Endothelial cell of umbilical vein (primary cell): Measurements from ENCODE around the gene CLOCK. TPM values are rescaled to one million over a fixed set of nuclear protein-coding genes. Genes with fewer than 3 reads are reported as not detected.

Experiments
- BruUV-seq: library from RNA; stranded (reverse); fragments of 400-500 nt; replicated peaks from 2 replicates; lab custom pipeline; 2021; lab: Mats Ljungman, UMichigan
- CTCF ChIA-PET: fragments of 300-600, 350-600 bp; sonication (Branson Sonifier 250); formaldehyde crosslinking; loops from one replicate; lab custom pipeline; 2021; ENCODE audit warnings: antibody characterized with exemption, inconsistent platforms; lab: Charles Lee
- POLR2A ChIA-PET: fragments of 300-600, 350-600 bp; sonication (Branson Sonifier 250); formaldehyde crosslinking; loops from one replicate; lab custom pipeline; 2021; ENCODE audit warnings: antibody characterized with exemption, inconsistent platforms; lab: Charles Lee
- DNase-seq: peaks from one replicate; pipeline ENCODE4 v3.0.0-alpha.2; 2011; ENCODE audit warnings: low read depth, low spot score
- FAIRE-seq: peaks from 2 replicates; lab custom pipeline; 2011; peaks lifted over from hg19 to GRCh38; lab: Jason Lieb, UNC
- H2AFZ ChIP-seq: 2 replicates; pipeline ENCODE4 v1.6.0; 2012; ENCODE audit warnings: low read depth, low read length, control low read depth, inconsistent platforms
- H3K27ac ChIP-seq: 2 replicates; pipeline ENCODE4 v1.5.1; 2011; ENCODE audit warnings: low read depth, mild to moderate bottlenecking, control low read depth, low read length, moderate library complexity; ENCODE audit not compliant: insufficient read depth
- H3K27me3 ChIP-seq, 2 experiments: 2 replicates each; pipeline versions ENCODE4 v1.6.0 to v1.6.1; 2011; ENCODE audit warnings: low read length in 2 of 2, mixed read lengths in 1 of 2; ENCODE audit not compliant: control insufficient read depth in 2 of 2, insufficient read depth in 2 of 2
- H3K36me3 ChIP-seq, 2 experiments: 2 replicates in 1 of 2; 3 replicates in 1 of 2; pipeline ENCODE4 v1.5.1; 2011; ENCODE audit warnings: low read length in 2 of 2, mild to moderate bottlenecking in 1 of 2, moderate library complexity in 1 of 2; ENCODE audit not compliant: control insufficient read depth in 2 of 2, insufficient read depth in 2 of 2; ENCODE audit errors: extremely low read depth in 1 of 2
- H3K4me1 ChIP-seq: 3 replicates; pipeline ENCODE4 v1.5.1; 2011; ENCODE audit warnings: mild to moderate bottlenecking, low read length; ENCODE audit not compliant: control insufficient read depth, insufficient read depth; ENCODE audit errors: extremely low read depth
- H3K4me2 ChIP-seq: 2 replicates; pipeline ENCODE4 v1.6.1; 2011; ENCODE audit warnings: low read length, control low read depth, mixed read lengths; ENCODE audit not compliant: insufficient read depth
- H3K4me3 ChIP-seq, 3 experiments: fragments of 200-600 bp in 1 of 3; sonication (generic), shearing (Covaris generic) in 1 of 3; replicated peaks in 1 of 3; 2 replicates each; pipeline ENCODE4 v1.5.1; 2011 to 2016; ENCODE audit warnings: control low read depth in 3 of 3, low read length in 3 of 3, mild to moderate bottlenecking in 2 of 3, inconsistent platforms in 1 of 3, low read depth in 1 of 3, moderate library complexity in 1 of 3; ENCODE audit not compliant: insufficient read depth in 1 of 3
- H3K79me2 ChIP-seq: 2 replicates; pipeline ENCODE4 v1.6.0; 2012; ENCODE audit warnings: low read length, inconsistent platforms; ENCODE audit not compliant: control insufficient read depth, insufficient read depth
- H3K9ac ChIP-seq: replicated peaks from 2 replicates; pipeline ENCODE3; 2011; ENCODE audit warnings: low read length, control low read depth; ENCODE audit not compliant: insufficient read depth; ENCODE audit errors: extremely low read depth
- H3K9me1 ChIP-seq: replicated peaks from 3 replicates; pipeline ENCODE4 v1.6.0; 2011; ENCODE audit warnings: mild to moderate bottlenecking, low read length; ENCODE audit not compliant: control insufficient read depth, insufficient read depth; ENCODE audit errors: extremely low read depth
- H3K9me3 ChIP-seq: replicated peaks from 2 replicates; pipeline ENCODE4 v1.5.1; 2012; ENCODE audit warnings: low read length, inconsistent platforms; ENCODE audit not compliant: control insufficient read depth, insufficient read depth
- H4K20me1 ChIP-seq: replicated peaks from 2 replicates; pipeline ENCODE3; 2011; ENCODE audit warnings: mild to moderate bottlenecking, low read length; ENCODE audit not compliant: control insufficient read depth, insufficient read depth; ENCODE audit errors: extremely low read depth
- EZH2 ChIP-seq: IDR thresholded peaks from 2 replicates; pipeline ENCODE4 v1.6.1; 2012; ENCODE audit warnings: borderline replicate concordance, low read depth, mild to moderate bottlenecking, moderate library complexity, low read length, inconsistent platforms; ENCODE audit not compliant: severe bottlenecking
- FOS ChIP-seq: IDR thresholded peaks from 2 replicates; pipeline ENCODE4 v1.6.1; 2011; ENCODE audit warnings: mild to moderate bottlenecking, low read length, moderate library complexity, borderline replicate concordance; ENCODE audit not compliant: insufficient read depth
- GATA2 ChIP-seq: IDR thresholded peaks from 2 replicates; pipeline ENCODE4 v1.7.0; 2011; ENCODE audit warnings: low read depth, mild to moderate bottlenecking, moderate library complexity, mixed read lengths, low read length; ENCODE audit not compliant: insufficient read length, insufficient read depth
- JUN ChIP-seq: IDR thresholded peaks from 2 replicates; pipeline ENCODE4 v1.6.1; 2011; ENCODE audit warnings: borderline replicate concordance, low read depth; ENCODE audit not compliant: insufficient read length, insufficient read depth
- MYC ChIP-seq: IDR thresholded peaks from one replicate; pipeline ENCODE4 v1.6.1; 2011; ENCODE audit warnings: mild to moderate bottlenecking, low read depth, low read length
- POLR2A ChIP-seq: IDR thresholded peaks from 2 replicates; pipeline ENCODE4 v1.6.1; 2012; ENCODE audit warnings: low read depth, mild to moderate bottlenecking, control low read depth, low read length
- POLR2AphosphoS5 ChIP-seq: IDR thresholded peaks from 2 replicates; pipeline ENCODE4 v1.6.1; 2012; ENCODE audit warnings: low read depth, mild to moderate bottlenecking, control low read depth, low read length, moderate library complexity; ENCODE audit not compliant: insufficient read depth
- dilution Hi-C: fragments of 300-500 bp; cut with MboI; formaldehyde crosslinking; loops from one replicate; pipeline ENCODE4 v1.15.0; 2019; ENCODE audit warnings: low sequenced_read_pairs; ENCODE audit not compliant: extremely low pct_ligation_motif_present
- intact Hi-C: fragments of 100-400 bp; cut with micrococcal nuclease; formaldehyde crosslinking; loops from one replicate; pipeline ENCODE4 v1.10.0; 2022
- polyA plus RNA-seq, 4 experiments: library from polyadenylated mRNA; depleted of rRNA in 3 of 4; stranded (reverse) in 3 of 4; unstranded in 1 of 4; fragments of >200 nt; gene quantifications; 2 replicates each; pipeline versions ENCODE4 v1.2.1 to v1.2.3, GENCODE V29; 2011 to 2012; ENCODE audit warnings: missing spikeins in 1 of 4
- total RNA-seq: library from RNA; stranded (reverse); gene quantifications from 2 replicates; pipeline ENCODE4 v1.2.3, GENCODE V29; 2021

CLOCK gene
- total and polyA plus RNA-seq, 2 donors (not counting 3 experiments of a cell fraction or from before 2014, with no cell fraction given) = 7.5 to 23.8 TPM

- Histone ChIP-seq H3K9ac (no peak overlapping the region), H3K4me2 (no peak overlapping the region), H3K27me3 (no peaks in the 10 kb centered on the region), H3K79me2 (peaks cover 29% of the 10 kb centered on the region), H3K4me3 (no peak overlapping the region), H3K9me3 (no peaks in the 10 kb centered on the region), H3K27ac (no peak overlapping the region), H3K36me3 (peaks cover 0 to 4% of the 10 kb centered on the region in 2 experiments), H4K20me1 (peaks cover 9% of the 10 kb centered on the region), H3K9me1 (no peaks in the 10 kb centered on the region), H2AFZ (no peak overlapping the region), H3K4me1 (peaks cover 8% of the 10 kb centered on the region)
- ChIA-PET POLR2A (no interaction called here), CTCF (interaction anchor here (1.4 to 3.0 kb wide), 3 partner anchors 48 to 423 kb away, joined by 6 to 10 read pairs (median 8); partner anchors contain the start of gene SRD5A3)
- no peak for DNase-seq
- intact Hi-C loops (no loop called here), dilution Hi-C loops (no loop called here)
- FAIRE-seq = no peak
- TF ChIP-seq FOS = no peak
- no peak for TF ChIP-seq MYC
- BruUV-seq = no TSS peak
Measured at GRCh38 chr4:55393461-55394320, 153.0 kb downstream of the CLOCK start.

- Histone ChIP-seq H3K4me3 (no peak overlapping the region), H3K27me3 (no peaks in the 10 kb centered on the region), H3K27ac (no peak overlapping the region), H3K9me1 (no peaks in the 10 kb centered on the region), H3K9me3 (no peaks in the 10 kb centered on the region), H3K4me2 (no peak overlapping the region), H3K4me1 (no peaks in the 10 kb centered on the region), H3K9ac (no peak overlapping the region), H3K36me3 (no peaks in the 10 kb centered on the region), H3K79me2 (no peaks in the 10 kb centered on the region), H2AFZ (no peak overlapping the region), H4K20me1 (no peaks in the 10 kb centered on the region)
- dilution Hi-C loops = no loop called here
- TF ChIP-seq EZH2 (no peak), POLR2AphosphoS5 (no peak), FOS (no peak), GATA2 (no peak), JUN (no peak), POLR2A (no peak)
- DNase-seq (no peak), FAIRE-seq (no peak)
- ChIA-PET CTCF (interaction anchor here (1.0 to 3.1 kb wide), 4 partner anchors 9 to 415 kb away, joined by 3 to 9 read pairs (median 6); partner anchors contain the start of genes SRD5A3 and TMEM165), POLR2A (interaction anchor here (1.4 kb wide), 1 partner anchor 9 kb away, joined by 4 read pairs; the partner anchor contains the start of gene TMEM165)
- BruUV-seq = no TSS peak
- intact Hi-C loops = no loop called here
Measured at GRCh38 chr4:55386840-55387239, 159.9 kb downstream of the CLOCK start.
